NCI-H748 (cell line): Measurements from ENCODE around the gene NKAIN4.

Experiments
- DNase-seq: peaks from one replicate; lab custom pipeline; 2025; ENCODE audit not compliant: unreplicated experiment; lab: John Stamatoyannopoulos, UW

Gene NKAIN4

GRCh38 chr20:63198606-63199005 lies 55.7 kb downstream of the NKAIN4 start:
- DNase-seq, result no peak

GRCh38 chr20:63196768-63197470 lies 57.3 kb downstream of the NKAIN4 start:
- no peak for DNase-seq

GRCh38 chr20:63194797-63195173 lies 59.5 kb downstream of the NKAIN4 start:
- no peak for DNase-seq

- no peak for DNase-seq
These were observed 60.1 kb downstream of the NKAIN4 start for GRCh38 chr20:63194007-63194796.

GRCh38 chr20:63192721-63193120 lies 61.5 kb downstream of the NKAIN4 start:
- no peak for DNase-seq

GRCh38 chr20:63191400-63191799 lies 62.9 kb downstream of the NKAIN4 start:
- peak; percentile 67 for DNase-seq

- DNase-seq, result no peak
These were observed 63.4 kb downstream of the NKAIN4 start for GRCh38 chr20:63190828-63191227.
